GM10266 (cell line): Measurements from ENCODE around the gene OCLN.
A peak's percentile ranks its signal among the peaks of the same experiment; 100 is the strongest.
"Not testable (repeated sequence)": the region's sequence is repeated elsewhere in the genome, so short reads cannot be mapped to it uniquely, and the experiment has no call there.

Source experiments
- DNase-seq: peaks from one replicate; pipeline ENCODE4 v3.0.0; 2012; ENCODE audit errors: extremely low spot score
- CTCF ChIP-seq: IDR thresholded peaks from 2 replicates; pipeline ENCODE4 v1.5.1; 2012; ENCODE audit warnings: mild to moderate bottlenecking, low read depth; ENCODE audit not compliant: control insufficient read depth, insufficient read depth; ENCODE audit errors: missing control alignments

The OCLN gene

GRCh38 chr5:69542838-69543618 is 50.4 kb downstream of the OCLN start:
- DNase-seq: not testable (repeated sequence)

GRCh38 chr5:69544602-69545001 is 52.0 kb downstream of the OCLN start:
- not testable (repeated sequence) for DNase-seq

GRCh38 chr5:69559908-69560330 is 67.3 kb downstream of the OCLN start, which contains the start of gene GTF2H2C:
GTF2H2C (plus strand) TSS chr5:69560191; CDS start chr5:69565133, 4,942 bp downstream.
- DNase-seq: not testable (repeated sequence)
- TF ChIP-seq CTCF: peak; percentile 43

GRCh38 chr5:69560587-69561431 is 68.2 kb downstream of the OCLN start:
- DNase-seq: not testable (repeated sequence)

- DNase-seq: not testable (repeated sequence)
These were observed 73.6 kb downstream of the OCLN start for GRCh38 chr5:69566172-69566571.

GRCh38 chr5:69568072-69568471 is 75.5 kb downstream of the OCLN start:
- not testable (repeated sequence) for DNase-seq

- DNase-seq: not testable (repeated sequence)
These were observed 90.8 kb downstream of the OCLN start for GRCh38 chr5:69583356-69583755.

- DNase-seq: not testable (repeated sequence)
These were observed 103.7 kb downstream of the OCLN start for GRCh38 chr5:69596114-69596840.

- DNase-seq: not testable (repeated sequence)
These were observed 109.4 kb downstream of the OCLN start for GRCh38 chr5:69601947-69602346.

GRCh38 chr5:69606839-69607238 is 114.2 kb downstream of the OCLN start:
- not testable (repeated sequence) for DNase-seq
